Fibroblast of skin of back (primary cell): ENCODE data around the gene CFAP46.
"Not testable (repeated sequence)": the region's sequence is repeated elsewhere in the genome, so short reads cannot be mapped to it uniquely, and the experiment has no call there.

Experiments
- DNase-seq: peaks from one replicate; pipeline ENCODE4 v3.0.0-alpha.2; 2013

Gene CFAP46

DNA sequence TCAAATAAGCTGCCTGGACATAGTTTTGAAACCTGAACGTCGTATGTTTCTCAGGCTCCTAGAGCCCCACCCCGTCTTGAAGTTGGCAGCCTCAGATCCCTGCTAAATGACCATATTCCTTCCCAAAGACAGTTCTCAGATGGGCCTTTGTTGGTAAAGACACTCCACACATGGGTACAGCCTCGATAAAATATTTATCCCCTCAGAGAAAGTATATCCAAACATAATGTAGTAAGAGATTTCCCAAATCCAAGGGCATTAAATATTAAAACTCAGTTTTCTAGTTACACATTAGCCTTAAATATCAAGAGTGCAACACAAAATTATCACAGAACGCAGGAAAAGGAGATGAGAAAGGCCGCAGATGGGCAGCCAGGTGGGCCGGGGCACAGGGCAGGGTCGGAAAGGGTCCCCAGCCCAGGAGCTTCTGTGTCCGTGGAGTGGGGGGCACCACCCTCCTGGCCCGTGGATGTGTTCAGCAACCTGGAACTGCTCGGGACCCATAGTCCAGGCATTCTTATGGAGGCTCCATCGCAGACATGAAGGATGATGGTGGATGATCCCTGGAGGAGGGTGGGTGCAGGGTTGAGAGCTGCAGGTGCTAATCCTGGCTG lies 1.5 kb upstream of the CFAP46 start:
- no peak for DNase-seq

DNA sequence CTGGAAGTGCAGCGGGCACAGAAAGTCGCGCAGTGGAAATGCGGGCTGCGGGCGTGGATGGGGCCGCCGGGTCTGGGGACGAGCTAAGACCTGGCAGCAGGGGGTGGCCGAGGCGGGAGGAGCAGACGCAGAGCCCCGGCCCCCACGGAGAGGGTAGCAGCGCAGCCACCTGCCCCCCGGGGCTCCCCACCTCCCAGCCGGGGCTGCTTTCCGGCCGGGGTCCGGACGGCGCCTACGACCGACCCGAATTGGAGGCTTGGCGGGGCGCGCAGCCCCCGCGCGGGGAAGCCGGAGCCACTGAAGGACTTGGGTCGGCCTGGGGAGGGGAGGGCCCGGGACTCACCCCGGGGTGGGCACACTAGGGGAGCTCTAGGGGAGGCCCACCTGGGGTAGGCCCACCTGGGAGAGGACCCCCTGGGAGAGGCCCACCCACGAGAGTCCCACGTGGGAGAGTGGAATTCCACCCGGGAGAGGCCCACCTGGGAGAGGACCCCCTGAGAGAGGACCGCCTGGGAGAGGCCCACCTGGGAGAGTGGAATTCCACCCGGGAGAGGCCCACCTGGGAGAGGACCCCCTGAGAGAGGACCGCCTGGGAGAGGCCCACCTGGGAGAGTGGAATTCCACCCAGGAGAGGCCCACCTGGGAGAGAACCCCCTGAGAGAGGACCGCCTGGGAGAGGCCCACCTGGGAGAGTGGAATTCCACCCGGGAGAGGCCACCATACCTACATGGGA lies 854 bp upstream of the CFAP46 start:
- DNase-seq, result no peak

DNA sequence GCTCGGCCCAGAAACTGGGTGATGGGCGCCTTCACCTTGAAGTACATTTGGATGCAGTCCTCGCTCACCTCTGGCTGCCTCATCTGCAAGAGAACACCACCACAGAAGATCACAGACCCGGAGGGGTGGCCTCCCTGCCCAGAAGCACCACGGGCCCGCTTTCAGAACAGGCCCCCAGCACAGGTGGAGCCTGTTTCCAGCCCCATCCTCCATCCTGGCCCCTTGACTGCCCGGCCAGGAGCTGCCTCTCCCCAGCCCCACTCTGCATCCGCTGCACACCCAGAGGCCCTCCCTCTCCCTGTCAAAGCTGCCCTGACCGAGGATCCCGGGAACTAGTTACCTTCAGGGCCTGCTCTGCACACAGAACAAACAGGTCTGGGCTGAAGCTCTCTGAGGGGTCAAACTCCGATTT lies 724 bp downstream of the CFAP46 start:
- DNase-seq, result no peak

DNA sequence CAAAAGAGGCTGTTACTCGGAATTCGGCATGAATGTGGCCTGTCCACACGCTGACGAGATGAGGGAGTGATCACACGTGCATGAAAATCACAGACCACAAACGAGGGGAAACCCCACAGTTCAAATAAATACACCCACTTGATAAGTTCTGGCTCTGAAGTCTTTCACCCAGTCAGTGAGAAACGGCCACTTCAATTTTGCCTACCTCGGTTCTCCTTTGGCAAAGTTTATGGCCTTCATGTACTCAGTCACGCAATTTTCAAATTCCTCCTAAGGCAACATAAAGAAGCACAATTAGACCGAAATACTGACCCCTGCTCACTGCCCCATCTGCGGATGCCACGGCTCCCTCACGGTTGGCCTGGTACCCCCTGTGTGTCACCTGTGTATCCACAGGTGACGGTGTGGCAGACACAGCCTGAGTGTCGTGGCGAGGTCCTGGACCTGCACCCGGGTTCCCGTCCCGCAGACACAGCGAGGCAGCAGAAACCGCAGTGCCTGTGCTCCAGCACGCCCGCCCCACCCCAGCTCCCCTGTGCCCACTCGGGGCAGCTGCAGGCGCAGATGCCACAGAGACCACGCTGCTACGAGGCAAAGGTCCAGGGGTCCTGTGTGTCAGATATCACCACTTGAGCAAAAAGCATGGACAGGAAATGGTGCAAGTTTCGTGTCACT lies 1.4 kb downstream of the CFAP46 start:
- no peak for DNase-seq

- DNase-seq, result peak; percentile 56
Observed at GRCh38 chr10:132939957-132940790, 2.2 kb downstream of the CFAP46 start.

DNA sequence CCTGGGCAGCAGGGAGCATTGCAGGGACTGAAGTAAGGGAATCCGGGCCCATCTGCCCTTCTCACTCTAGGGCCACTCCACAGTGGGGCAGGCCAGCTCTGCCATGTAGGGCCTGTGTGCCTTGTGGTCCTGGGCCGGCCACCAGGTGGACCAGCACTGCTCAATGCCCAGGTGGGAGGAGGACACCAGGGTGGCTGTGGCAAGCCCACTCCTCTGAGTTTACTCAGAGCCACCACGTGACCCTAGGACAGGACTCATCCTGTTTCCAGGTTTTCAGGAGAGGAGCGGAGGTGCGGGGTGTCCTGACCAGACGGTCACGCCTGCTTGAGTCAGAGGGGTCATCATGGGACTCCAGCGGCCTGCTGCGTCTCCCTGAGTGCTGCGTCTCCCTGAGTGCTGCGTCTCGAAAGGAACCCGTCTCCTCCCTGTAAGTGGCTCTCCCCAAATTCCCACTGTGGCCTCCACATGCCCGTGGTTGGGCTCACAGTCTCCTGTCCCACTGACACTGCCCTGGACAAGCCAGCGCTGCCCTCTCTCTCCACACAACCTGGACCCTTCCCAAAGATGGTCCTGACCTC lies 2.9 kb downstream of the CFAP46 start:
- no peak for DNase-seq

- peak; percentile 19 for DNase-seq
Observed at GRCh38 chr10:132938472-132939339, 3.7 kb downstream of the CFAP46 start.

DNA sequence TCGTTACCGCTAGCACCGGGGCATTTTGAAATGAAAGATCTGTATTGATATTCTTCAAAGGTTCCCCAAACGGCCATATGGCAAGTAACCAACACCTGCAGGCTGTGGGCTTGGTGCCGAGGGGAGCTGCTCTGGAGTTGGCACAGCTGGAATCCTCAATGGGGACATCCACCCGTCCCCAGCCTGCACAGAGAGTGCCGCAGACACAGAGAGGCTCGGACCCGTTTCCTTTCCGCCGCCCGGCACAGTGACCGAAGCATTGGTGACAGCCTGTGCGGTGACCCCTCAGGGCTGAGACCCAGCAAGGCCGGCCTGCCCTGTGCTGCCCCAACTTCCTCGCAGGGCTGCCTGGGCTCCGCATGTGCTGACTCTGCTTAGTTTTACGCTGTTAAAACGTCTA lies 4.5 kb downstream of the CFAP46 start:
- DNase-seq, result no peak

DNA sequence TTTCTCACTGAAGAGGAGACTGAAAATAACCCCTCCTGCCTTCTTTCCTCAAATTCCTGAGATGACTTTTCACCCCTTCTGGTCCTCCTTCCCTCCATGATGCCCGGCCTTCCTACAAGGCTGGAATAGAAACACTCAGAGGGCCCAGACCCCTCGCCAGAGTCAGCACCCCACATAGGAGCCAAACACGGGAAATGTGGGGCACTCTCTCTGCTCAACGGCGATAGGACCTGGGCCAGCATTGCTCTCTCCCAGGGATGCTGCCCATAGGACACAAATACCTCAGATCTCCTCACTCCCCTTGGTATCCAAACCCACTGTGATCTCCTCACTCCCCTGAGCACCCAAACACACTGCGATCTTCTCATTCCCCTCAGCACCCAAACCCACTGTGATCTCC lies 7.4 kb downstream of the CFAP46 start:
- DNase-seq, result no peak

DNA sequence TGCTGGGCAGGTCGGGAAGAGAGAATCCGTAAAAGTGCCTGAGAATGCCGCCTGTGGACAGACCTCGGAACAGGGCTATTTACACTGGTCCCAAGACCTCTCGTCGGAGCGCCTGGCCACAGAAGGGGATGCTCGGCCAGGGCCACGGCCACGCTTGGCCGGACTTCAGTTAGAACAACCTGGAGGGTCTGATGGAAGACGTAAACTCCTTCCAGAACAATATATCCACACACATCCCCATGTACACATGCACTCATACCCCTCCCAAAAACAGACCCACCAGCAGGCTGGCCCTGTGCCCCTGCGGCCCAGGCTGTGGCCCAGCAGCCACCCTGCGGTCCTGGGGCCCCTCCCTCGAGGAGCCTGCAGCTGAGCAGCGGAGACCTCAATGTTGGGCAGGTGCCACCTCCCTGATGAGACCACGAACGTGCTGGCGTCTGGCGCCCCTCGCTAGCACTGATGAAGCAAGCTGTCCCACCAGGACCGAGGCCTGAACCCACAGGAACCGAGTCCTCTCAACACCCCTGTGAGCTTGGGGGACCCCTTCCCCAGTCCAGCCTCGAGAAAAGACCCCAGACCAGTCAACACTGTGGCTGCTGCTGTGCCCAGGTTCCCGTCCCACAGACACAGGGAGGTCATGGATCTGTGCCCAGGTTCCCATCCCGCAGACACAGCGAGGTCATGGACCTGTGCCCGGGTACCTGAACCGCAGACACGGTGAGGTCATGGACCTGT lies 8.9 kb downstream of the CFAP46 start:
- no peak for DNase-seq

DNA sequence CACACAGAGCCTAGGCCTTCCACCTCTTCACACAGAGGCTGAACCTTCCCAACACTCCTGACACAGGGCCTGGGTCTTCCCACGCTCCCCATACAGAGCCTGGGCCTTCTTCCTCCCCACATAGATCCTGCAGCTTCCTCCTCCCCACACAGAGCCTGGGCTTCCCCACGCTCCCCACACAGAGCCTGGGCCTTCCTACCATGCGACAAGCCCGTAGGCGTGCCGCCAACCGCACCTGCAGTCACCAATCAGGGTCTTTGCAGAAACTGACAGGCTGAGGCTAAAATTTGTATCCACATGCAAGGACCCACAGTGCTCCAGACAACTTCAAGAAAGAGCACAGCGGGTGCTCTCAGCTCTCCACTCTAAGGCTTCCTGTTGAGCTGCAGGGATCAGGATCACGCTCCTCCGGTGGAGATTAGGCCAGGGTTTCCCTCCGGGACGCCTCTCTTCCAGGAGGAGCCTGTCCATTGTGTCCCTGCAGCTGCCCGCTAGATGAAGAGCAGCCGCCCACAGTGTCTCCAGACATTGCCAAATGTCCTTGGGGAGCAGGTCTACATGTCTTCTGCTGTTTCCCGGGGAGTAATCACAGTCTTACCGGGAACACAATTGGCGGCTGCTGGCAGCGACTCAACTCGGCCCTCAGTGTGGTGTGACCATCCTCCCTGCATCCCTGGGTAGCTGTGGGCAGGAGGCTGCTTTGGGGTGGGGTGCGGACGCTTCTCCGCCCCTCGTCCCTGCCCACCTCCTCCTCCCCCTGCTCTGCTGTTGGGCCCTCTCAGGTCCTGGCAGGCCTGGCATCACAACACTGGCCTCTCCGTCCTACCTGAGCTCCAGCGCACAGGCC lies 9.7 kb downstream of the CFAP46 start:
- DNase-seq, result no peak

DNA sequence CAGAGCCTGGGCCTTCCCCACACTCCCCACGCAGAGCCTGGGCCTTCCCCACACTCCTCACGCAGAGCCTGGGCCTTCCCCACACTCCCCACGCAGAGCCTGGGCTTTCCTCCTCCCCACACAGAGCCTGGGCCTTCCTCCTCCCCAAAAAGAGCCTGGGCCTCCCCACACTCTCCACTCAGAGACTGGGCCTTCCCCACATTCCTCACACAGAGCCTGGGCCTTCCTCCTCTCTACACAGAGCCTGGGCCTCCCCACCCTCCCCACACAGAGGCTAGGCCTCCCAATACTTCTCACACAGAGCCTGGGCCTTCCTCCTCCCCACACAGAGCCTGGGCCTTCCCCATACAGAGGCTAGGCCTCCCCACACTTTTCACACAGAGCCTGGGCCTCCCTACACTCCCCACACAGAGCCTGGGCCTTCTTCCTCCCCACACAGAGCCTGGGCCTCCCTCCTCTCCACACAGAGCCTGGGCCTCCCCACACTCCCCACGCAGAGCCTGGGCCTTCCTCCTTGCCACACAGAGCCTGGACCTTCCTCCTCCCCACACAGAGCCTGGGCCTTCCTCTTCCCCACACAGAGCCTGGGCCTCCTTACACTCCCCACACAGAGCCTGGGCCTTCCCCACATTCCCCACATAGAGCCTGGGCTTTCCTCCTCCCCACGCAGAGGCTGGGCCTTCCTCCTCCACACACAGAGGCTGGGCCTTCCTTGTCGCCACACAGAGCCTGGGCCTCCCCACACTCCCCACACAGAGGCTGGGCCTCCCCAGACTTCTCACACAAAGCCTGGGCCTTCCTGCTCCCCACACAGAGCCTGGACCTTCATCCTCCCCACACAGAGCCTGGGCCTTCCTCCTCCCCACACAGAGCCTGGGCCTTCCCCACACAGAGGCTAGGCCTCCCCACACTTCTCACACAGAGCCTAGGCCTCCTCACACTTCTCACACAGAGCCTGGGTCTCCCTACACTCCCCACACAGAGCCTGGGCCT lies 10.8 kb downstream of the CFAP46 start:
- peak; percentile 6 for DNase-seq

GRCh38 chr10:132930701-132931100 lies 11.7 kb downstream of the CFAP46 start:
- DNase-seq, result not testable (repeated sequence)

DNA sequence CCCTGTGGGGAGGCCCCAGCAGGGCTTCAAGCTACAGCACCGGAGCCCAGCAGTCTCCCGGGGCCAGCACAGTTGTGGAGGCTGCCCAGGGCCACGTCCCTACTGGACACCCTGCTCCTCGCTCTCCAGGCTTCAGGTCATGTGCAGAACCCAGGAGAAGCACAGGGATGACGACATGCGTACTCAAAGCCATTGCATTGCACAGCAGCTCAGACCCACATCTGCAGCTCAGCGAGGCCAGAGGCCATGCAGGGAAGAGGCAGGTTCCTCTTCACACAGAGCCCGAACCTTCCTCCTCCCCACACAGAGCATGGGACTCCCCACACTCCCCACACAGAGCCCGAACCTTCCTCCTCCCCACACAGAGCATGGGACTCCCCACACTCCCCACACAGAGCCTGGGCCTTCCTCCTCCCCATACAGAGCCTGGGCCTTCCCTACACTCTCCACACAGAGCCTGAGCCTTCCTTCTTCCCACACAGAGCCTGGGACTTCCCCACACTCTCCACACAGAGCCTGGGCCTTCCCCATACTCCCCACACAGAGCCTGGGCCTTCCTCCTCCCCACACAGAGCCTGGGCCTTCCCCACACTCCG lies 12.3 kb downstream of the CFAP46 start:
- no peak for DNase-seq

DNA sequence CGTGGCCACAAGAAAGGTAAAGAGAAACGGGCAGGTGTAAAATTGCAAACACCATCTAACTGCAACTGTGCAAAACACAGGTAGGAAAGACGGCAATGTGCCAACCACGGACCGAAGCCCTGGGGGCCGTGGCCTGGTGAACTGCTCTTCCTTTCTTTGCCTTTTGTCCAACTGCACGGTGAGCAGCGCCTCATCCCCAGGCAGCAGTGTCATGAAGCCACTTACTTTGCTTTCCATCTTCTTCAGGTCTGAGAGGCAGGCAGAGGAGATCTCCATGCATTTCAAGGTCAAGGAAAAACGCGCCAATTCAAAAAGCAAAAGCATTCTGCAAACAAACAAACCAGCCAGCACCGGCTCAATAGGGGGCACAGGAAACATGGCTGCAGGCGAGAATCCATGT lies 12.9 kb downstream of the CFAP46 start:
- DNase-seq, result no peak

GRCh38 chr10:132928261-132928660 lies 14.1 kb downstream of the CFAP46 start:
- DNase-seq, result no peak

DNA sequence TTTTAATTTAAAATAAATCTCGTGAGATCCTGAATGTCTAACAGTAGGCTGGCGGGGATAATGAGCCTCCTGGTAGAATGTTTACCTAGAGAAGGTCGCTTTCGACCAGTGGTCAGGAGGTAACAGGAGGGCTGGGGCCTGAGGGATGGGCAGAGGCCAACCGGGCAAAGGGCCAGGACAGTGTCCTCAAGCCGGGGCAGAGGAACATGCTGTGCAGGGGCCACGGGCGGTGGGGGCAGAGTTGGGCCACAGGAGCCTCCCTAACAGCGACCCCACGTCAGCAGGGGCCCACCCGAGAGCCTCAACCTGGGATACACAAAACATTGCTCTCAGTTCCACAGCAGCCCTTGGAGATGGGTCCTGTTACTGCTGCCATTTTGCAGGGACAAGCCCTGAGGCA lies 14.5 kb downstream of the CFAP46 start:
- DNase-seq, result no peak
